Breast epithelium (tissue), 4 donors: Measurements from ENCODE around the gene LAIR1. TPM values are rescaled to one million over a fixed set of nuclear protein-coding genes. Genes with fewer than 3 reads are reported as not detected.
A peak's percentile ranks its signal among the peaks of the same experiment; 100 is the strongest.

Source experiments
- DNase-seq, 2 donors: peaks; one replicate each; pipeline ENCODE4 v3.0.0-alpha.2; 2019; ENCODE audit warnings: low spot score in 2 of 2
- H3K27ac ChIP-seq, 2 donors: fragments of 200-600 bp; sonication (generic) in 1 of 2; one replicate each; pipeline ENCODE4 v1.5.1; 2016 to 2019; ENCODE audit warnings: mild to moderate bottlenecking in 1 of 2
- H3K27me3 ChIP-seq, 2 donors: fragments of 200-600 bp; sonication (generic) in 1 of 2; one replicate each; pipeline versions ENCODE4 v1.5.1 to v1.6.0; 2017 to 2019; ENCODE audit warnings: control low read depth in 1 of 2, mild to moderate bottlenecking in 1 of 2
- H3K36me3 ChIP-seq: fragments of 200-600 bp; one replicate; pipeline ENCODE4 v1.5.1; 2019
- H3K4me1 ChIP-seq, 2 donors: fragments of 200-600 bp; sonication (generic); one replicate each; pipeline ENCODE4 v1.5.1; 2016 to 2019; ENCODE audit warnings: control low read depth in 1 of 2
- H3K4me3 ChIP-seq, 3 donors: fragments of 200-600 bp; sonication (generic); 1 replicate in 2 of 3; 2 replicates in 1 of 3; pipeline ENCODE4 v1.5.1; 2016 to 2019; ENCODE audit warnings: mild to moderate bottlenecking in 3 of 3, moderate library complexity in 2 of 3
- H3K9me3 ChIP-seq, 2 donors: fragments of 200-600 bp; sonication (generic) in 1 of 2; one replicate each; pipeline ENCODE4 v1.5.1; 2016 to 2019; ENCODE audit warnings: control low read depth in 1 of 2
- CTCF ChIP-seq, 3 donors: fragments of 450-650 bp; IDR thresholded peaks; one replicate each; pipeline ENCODE4 v1.5.1; 2016 to 2017; ENCODE audit warnings: antibody characterized with exemption in 3 of 3, mild to moderate bottlenecking in 3 of 3, moderate library complexity in 3 of 3
- POLR2A ChIP-seq: fragments of 450-650 bp; IDR thresholded peaks from one replicate; pipeline ENCODE4 v1.6.1; 2016; ENCODE audit warnings: antibody characterized with exemption, mild to moderate bottlenecking, moderate library complexity
- POLR2AphosphoS5 ChIP-seq, 3 donors: sonication (generic); formaldehyde crosslinking; IDR thresholded peaks; one replicate each; pipeline ENCODE4 v1.6.1; 2017; ENCODE audit warnings: antibody characterized with exemption in 3 of 3
- intact Hi-C: fragments of 100-400 bp; cut with DNase I; formaldehyde crosslinking; loops from one replicate; pipeline ENCODE4 v1.15.1; 2023; ENCODE audit warnings: low total_unique reads
- total RNA-seq, 3 donors: library from RNA; depleted of rRNA; stranded (reverse); fragments of >200 nt; gene quantifications; one replicate each; pipeline ENCODE4 v1.1.0, GENCODE V29; 2016

Gene LAIR1
- total RNA-seq, result 10 to 100 TPM; 11.8 to 44.5 (median 23.1) TPM

- TF ChIP-seq CTCF (IDR thresholded peaks at IDR 0.05) (no peak), POLR2AphosphoS5 (IDR thresholded peaks at IDR 0.05) (no peak), POLR2A (no peak)
- H3K27me3 ChIP-seq, result peaks cover 0 to 4% of the 10 kb centered on the region in 2 donors
- H3K36me3 ChIP-seq, result no peaks in the 10 kb centered on the region
- H3K4me3 ChIP-seq, result peak within 1 kb of the TSS; percentile 24 to 39 (median 29)
- intact Hi-C loops, result loop anchor here (2.0 kb wide), 1 partner anchor 28 kb away; no protein-coding TSS in a partner anchor
- no peaks in the 10 kb centered on the region for H3K4me1 ChIP-seq
- no peaks in the 10 kb centered on the region for H3K9me3 ChIP-seq
- no peak within 1 kb of the TSS for H3K27ac ChIP-seq
- no peak for DNase-seq
These were observed at the start of gene LAIR1 for GRCh38 chr19:54364775-54365257. Gene LAIR1, minus strand, starts transcription at chr19:54364931. Its CDS starts 127 bp downstream, at chr19:54364804.

- no peak overlapping the region for H3K27ac ChIP-seq
- H3K36me3 ChIP-seq, result no peaks in the 10 kb centered on the region
- no peaks in the 10 kb centered on the region for H3K4me1 ChIP-seq
- TF ChIP-seq POLR2A (no peak), POLR2AphosphoS5 (IDR thresholded peaks at IDR 0.05) (no peak), CTCF (IDR thresholded peaks at IDR 0.05) (no peak)
- DNase-seq, result no peak
- intact Hi-C loops, result no loop called here
- peaks cover 6 to 40% of the 10 kb centered on the region in 2 donors for H3K27me3 ChIP-seq
- H3K9me3 ChIP-seq, result no peaks in the 10 kb centered on the region
- H3K4me3 ChIP-seq, result no peak overlapping the region
These were observed 49.4 kb upstream of the LAIR1 start for GRCh38 chr19:54414156-54414555.

- TF ChIP-seq CTCF (IDR thresholded peaks at IDR 0.05) (no peak), POLR2AphosphoS5 (IDR thresholded peaks at IDR 0.05) (no peak)
- H3K27me3 ChIP-seq, result peaks cover 6 to 35% of the 10 kb centered on the region in 2 donors
- no peaks in the 10 kb centered on the region for H3K36me3 ChIP-seq
- H3K9me3 ChIP-seq, result no peaks in the 10 kb centered on the region
- intact Hi-C loops, result no loop called here
- H3K4me1 ChIP-seq, result no peaks in the 10 kb centered on the region
- no peak overlapping the region for H3K27ac ChIP-seq
- no peak overlapping the region for H3K4me3 ChIP-seq
- DNase-seq, result no peak
These were observed 48.1 kb upstream of the LAIR1 start for GRCh38 chr19:54412877-54413276.

- H3K9me3 ChIP-seq, result no peaks in the 10 kb centered on the region
- H3K27ac ChIP-seq, result no peak overlapping the region
- intact Hi-C loops, result no loop called here
- no peaks in the 10 kb centered on the region for H3K4me1 ChIP-seq
- H3K4me3 ChIP-seq, result no peak overlapping the region
- DNase-seq, result no peak
- peaks cover 6 to 22% of the 10 kb centered on the region in 2 donors for H3K27me3 ChIP-seq
- no peaks in the 10 kb centered on the region for H3K36me3 ChIP-seq
- TF ChIP-seq POLR2A, result no peak
- no peak for TF ChIP-seq CTCF (IDR thresholded peaks at IDR 0.05)
- TF ChIP-seq POLR2AphosphoS5 (IDR thresholded peaks at IDR 0.05), result no peak
These were observed 46.3 kb upstream of the LAIR1 start for GRCh38 chr19:54411033-54411432.

- DNase-seq, result no peak
- Histone ChIP-seq H3K27me3 (peaks cover 0 to 4% of the 10 kb centered on the region in 2 donors), H3K9me3 (no peaks in the 10 kb centered on the region), H3K27ac (no peak overlapping the region), H3K4me1 (no peaks in the 10 kb centered on the region), H3K36me3 (no peaks in the 10 kb centered on the region), H3K4me3 (no peak overlapping the region)
- TF ChIP-seq POLR2AphosphoS5 (IDR thresholded peaks at IDR 0.05), result no peak
- no peak for TF ChIP-seq POLR2A
- no peak for TF ChIP-seq CTCF (IDR thresholded peaks at IDR 0.05)
- intact Hi-C loops, result no loop called here
These were observed 43.8 kb upstream of the LAIR1 start for GRCh38 chr19:54408456-54409026.
